ENCODE results near the gene POLN.
A peak's percentile ranks its signal among the peaks of the same experiment; 100 is the strongest.

The POLN gene

DNA sequence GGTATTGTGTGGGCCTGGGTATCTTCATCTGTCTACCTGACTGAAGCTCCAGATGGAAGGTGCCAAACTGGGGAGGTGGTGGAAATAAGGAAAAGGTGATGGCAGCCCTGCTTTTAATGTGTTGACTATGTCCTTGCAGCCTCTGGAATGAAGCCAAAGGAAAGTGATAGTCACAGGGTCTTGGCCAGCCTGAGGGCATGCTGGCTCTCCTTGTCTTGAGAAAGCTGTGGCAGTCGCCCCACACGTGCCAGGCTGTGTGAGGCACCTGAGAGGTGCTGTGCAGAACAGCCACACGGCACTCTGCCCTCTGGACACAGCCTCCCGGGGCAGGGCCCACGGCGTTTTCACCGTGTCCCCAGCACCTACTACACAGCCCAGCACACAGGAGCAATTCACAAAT, 105.2 kb downstream of the POLN start:
- no peak for DNase-seq (ENCODE audit: extremely low spot score, insufficient read length, low read depth)
- no peak for FAIRE-seq

DNA sequence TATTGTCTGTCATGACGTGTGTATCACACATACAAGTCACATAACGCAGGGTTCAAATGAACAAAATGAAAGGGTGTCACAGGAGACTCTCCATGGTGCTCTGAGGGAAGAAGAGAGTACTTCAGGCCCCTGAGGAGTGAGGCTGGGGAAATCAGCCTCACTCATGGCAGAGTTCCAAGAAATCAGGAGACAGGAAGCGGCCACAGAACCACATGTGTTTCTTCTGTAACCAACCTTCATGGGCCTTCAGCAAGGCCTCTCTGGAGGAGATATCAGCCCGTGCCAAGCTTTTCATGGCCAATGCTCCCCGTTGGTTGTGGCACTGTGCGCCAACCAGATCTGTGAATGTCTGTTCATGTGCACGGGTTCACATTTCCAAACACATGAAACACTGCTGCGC, 106.8 kb downstream of the POLN start:
- DNase-seq (ENCODE audit: extremely low spot score, insufficient read length, low read depth) = no peak

DNA sequence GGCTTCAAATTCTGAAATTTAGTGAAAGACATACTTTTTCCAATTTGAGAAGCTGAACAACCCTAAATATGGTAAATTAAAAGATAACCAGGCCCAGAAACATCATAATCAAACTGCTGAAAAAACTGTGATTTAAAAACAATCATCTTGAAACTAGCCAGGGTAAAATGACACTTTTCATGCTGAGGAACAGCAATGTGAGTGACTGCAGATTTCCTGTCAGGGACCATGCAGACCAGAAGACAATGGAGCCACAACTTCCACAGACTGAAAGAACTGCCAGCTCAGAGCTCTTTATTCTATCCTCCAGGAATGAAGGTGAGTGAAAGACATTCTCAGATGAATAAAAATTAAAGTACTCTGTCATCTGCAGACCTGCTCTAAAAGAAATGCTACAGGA, 109.5 kb downstream of the POLN start:
- no peak for DNase-seq (ENCODE audit: extremely low spot score, insufficient read length, low read depth)
- no peak for FAIRE-seq

More for the DNA sequence above, 106.8 kb downstream of the POLN start:
- no peak for FAIRE-seq

DNA sequence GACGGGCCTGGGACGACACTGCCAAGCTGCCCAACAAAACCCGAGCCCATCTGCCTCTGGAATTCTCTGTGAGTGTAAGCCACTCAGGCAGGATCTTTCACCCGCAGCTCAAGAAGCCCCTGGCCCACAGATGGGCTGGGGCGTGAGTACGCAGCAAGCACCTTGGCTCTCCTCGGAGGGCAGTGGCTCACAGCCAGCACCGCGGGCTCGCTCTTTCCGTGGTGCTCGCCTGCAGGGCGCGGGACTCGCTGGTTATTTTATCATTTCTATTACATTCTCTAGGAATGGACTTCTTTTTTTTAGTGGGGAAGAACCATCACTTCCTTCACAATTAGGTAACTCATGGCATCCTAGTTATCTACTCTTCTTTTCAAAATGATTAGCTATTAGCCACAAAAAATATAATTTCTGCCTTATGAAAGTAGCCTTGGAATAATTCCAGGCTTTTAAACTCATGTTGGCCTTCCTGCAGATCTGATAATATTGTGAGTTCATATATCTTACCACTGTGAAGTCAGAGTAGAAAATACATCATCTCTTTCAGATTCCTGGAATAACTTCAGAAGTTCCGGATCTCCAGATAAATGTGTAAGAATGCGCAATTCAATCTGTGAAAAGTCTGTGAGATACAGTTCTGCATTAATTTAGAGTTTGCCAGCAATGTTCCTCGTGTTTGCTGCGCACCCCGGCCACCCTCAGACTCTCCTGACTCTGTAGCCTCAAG, 114.2 kb downstream of the POLN start:
- FAIRE-seq (no peak), DNase-seq (ENCODE audit: extremely low spot score, insufficient read length, low read depth) (no peak)

DNA sequence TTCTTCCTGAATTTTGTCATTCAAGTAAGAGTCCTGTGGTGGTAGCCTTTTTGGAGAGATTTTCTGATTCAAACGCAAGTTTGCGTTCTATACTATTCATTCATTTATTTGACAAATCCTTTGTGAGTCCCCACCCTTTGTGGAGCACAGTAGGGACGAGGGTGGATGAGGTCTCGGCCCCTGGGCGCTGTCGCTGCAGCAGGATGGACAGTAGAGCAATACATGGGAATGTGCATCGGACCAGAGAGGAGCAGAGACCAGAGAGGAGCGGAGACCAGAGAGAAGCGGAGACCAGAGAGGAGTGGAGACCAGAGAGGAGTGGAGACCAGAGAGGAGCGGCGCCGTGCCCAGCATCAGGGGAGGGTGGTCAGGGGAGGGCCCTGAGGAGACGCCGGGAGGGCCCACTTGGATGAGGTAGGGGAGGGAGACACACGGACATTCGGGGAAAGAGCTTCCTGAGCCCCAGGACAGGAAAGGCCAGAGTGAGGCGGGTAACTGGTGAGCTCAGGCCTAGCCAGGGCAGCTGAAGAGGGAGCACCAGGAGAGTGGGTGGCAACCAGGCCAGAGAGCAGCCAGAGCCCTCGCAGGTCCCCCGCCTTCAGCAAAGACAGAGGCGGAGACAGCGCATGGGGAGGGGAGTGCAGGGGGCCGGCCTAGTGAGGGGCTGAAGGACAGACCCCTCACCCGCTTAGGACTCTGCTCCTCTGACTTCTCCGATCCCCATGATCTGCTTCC, 115.4 kb downstream of the POLN start:
- FAIRE-seq = no peak
- no peak for DNase-seq (ENCODE audit: extremely low spot score, insufficient read length, low read depth)

DNA sequence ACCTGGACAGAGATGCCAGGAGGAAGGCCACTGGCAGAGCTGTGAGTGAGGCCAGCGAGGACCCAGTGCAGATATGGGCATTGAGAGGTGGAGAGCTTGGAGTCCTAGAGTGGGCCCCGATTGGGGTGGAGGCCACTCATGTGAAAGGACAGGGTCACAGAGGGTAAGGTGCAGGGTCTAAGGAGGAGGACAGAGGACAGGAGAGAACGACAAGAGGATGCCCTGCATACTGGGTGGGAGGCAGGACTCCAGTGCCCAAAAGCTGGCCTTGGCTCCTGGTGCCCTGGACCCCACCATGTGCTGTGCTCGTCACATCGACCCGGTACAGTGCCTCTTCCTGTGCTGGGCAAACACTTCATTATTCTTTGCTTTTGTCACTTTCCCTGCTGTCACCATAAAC, 116.1 kb downstream of the POLN start:
- DNase-seq (ENCODE audit: extremely low spot score, insufficient read length, low read depth) = no peak
- no peak for FAIRE-seq

GRCh38 chr4:2125023-2125422, 116.9 kb downstream of the POLN start:
- FAIRE-seq = no peak
- DNase-seq (ENCODE audit: extremely low spot score, insufficient read length, low read depth) = no peak

GRCh38 chr4:2116687-2117400, 125.1 kb downstream of the POLN start:
- DNase-seq (ENCODE audit: extremely low spot score, insufficient read length, low read depth) (no peak), FAIRE-seq (no peak)

- no peak for DNase-seq (ENCODE audit: extremely low spot score, insufficient read length, low read depth)
- no peak for FAIRE-seq
Measured at GRCh38 chr4:2105559-2105958, 136.4 kb downstream of the POLN start.

GRCh38 chr4:2104556-2105345, 137.2 kb downstream of the POLN start:
- FAIRE-seq (no peak), DNase-seq (ENCODE audit: extremely low spot score, insufficient read length, low read depth) (no peak)

- peak; percentile 47 for FAIRE-seq
- DNase-seq (ENCODE audit: extremely low spot score, insufficient read length, low read depth) = no peak
Measured at GRCh38 chr4:2103843-2104547, 137.9 kb downstream of the POLN start.

DNA sequence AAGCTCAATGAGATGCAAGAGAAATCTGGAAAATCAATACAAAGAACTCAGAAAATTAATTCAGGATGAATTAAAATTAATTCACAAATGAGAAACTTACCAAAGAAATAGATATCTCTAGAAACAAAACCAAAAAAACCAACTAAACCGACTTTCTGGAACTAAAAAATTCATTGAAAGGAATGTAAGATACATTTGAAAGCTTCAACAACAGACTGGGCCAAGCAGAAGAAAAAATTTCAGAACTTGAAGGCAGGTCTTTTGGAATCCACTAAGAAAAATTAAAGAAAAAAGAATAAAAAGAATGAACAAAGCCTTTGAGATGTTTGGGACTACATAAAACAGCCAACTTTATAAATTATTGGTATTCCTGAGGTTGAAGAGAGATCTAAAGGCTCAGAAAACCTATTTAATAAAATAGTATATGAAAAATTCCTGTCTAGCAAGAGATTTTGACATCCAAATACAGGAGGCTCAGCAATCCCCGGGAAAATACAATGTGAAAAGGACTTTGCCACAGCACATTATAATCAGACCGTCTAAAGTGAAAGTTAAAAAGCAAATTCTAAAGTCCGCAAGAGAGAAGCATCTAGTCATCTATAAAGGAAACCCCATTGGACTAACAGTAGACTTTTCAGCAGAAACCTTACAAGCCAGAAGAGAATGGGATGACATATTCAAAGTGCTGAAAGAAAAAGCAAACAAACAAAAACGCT, 138.6 kb downstream of the POLN start:
- DNase-seq (ENCODE audit: extremely low spot score, insufficient read length, low read depth) = no peak
- no peak for FAIRE-seq

GRCh38 chr4:2102045-2102883, 139.7 kb downstream of the POLN start:
- DNase-seq (ENCODE audit: extremely low spot score, insufficient read length, low read depth) = no peak
- no peak for FAIRE-seq

DNA sequence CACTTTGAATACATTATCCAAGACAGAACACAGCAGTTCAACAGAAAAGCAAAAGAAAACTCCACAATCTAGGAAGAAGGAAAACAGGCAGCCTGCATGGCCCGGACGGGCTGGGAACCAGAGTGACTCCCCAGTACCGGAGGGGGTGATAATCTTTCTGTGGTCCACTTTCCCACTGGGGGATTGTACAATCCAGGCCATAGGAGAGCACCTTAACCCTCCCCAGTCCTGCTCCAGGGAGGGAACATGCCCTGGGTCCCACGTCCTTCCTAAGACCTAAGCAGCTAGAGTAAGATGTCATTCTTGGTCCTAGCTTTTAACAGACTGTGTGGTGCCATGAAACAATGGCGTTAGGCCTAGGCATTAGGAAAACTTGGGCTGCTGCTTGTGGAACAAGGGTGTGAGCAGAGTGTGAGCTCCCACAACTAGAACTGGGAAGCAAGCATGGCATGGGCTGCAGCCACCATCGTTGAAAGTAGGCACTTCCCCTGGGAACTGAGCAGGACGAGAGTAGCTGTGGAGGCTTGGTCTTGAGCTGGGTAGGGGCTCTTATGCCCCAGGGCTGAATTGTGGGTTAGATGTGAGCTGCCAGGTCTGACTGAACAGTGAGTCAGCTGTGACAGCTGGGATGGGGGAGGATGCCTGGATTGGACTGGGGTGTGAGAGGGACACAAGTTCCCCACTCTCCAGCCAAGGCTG, 140.4 kb downstream of the POLN start:
- DNase-seq (ENCODE audit: extremely low spot score, insufficient read length, low read depth) (no peak), FAIRE-seq (no peak)

DNA sequence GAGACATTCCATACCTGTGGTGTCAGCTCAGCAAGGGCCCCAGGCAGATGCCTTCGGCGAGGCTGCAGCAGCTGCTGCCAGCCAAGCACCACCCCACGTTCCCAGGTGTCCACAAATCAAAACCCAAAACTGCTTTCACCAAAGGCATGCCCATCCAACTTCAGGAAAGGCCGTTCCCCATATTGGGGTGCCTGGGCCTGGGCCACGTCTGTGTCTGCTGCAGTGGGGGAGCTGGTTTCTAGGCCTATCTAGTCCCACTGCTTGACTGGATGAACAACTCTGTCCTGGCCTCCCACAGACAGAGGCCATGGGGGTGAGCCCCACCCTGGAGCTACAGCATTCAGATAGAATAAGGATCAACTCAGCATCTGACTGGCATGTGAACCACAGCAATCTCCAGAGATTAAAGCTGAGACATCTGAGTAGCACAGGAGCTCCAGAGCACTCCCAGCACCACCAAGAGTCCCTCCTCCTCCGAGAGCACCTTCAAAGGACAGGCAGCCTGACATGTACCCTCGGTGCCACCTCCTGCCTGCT, 145.8 kb downstream of the POLN start:
- DNase-seq (ENCODE audit: extremely low spot score, insufficient read length, low read depth) = no peak
- no peak for FAIRE-seq

DNA sequence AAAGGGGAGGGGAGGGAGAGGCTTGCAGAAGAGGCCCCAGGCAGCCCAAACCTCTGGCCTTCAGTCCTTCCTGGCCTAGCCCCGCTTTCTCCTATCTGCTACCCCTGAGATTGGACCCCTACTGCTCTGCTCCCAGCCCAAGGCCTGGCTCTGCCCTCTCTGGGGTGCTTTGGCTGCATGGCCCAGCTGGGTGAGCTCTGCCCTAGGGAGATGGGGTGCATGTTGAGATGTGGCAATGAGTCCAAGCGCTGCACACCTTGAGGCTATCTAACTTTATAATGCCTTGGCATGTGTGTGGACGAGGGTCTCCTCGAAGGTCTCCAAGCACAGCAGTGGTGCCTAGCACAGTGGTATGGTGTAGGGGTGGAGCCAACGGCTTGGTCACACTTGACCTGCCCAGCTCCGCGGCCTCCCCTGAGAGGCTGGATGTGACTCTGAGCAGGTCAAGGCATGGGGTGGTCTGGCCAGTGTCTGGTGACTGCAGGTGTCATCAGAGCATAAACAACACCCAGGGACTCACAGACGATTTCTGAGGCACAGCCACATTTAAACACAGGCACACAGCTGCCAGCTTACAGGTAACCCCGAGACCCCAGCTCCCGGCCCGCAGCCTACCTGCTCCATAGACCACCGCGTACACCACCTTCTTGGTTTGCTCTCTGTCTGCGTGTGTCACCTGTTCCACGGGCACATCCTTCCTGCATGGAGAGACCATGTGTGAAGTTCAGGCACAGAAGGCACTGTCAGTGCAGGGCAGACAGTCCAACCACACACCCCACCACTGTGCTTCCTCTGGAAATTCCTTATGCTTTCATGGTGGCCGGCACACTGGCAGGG, 146.5 kb downstream of the POLN start:
- FAIRE-seq (no peak), DNase-seq (ENCODE audit: extremely low spot score, insufficient read length, low read depth) (no peak)

- FAIRE-seq (no peak), DNase-seq (ENCODE audit: extremely low spot score, insufficient read length, low read depth) (no peak)
Measured at GRCh38 chr4:2094545-2094944, 147.4 kb downstream of the POLN start.
